Astrocyte (in vitro differentiated cells and primary cell): ENCODE results near the gene RARRES1. TPM values are rescaled to one million over a fixed set of nuclear protein-coding genes. Genes with fewer than 3 reads are reported as not detected.

ENCODE experiments used
- DNase-seq: peaks from one replicate; pipeline ENCODE4 v3.0.0-alpha.2; 2010; ENCODE audit warnings: low read depth
- FAIRE-seq: peaks from 2 replicates; lab custom pipeline; 2011; peaks lifted over from hg19 to GRCh38; lab: Jason Lieb, UNC
- H2AFZ ChIP-seq: 2 replicates; pipeline ENCODE4 v1.6.0; 2012; ENCODE audit warnings: low read depth, low read length, inconsistent platforms
- H3K27ac ChIP-seq: 2 replicates; pipeline ENCODE4 v1.5.1; 2011; ENCODE audit warnings: low read depth, low read length, inconsistent platforms
- H3K27me3 ChIP-seq: 2 replicates; pipeline ENCODE4 v1.6.0; 2011; ENCODE audit warnings: low read length, inconsistent platforms; ENCODE audit not compliant: insufficient read depth
- H3K36me3 ChIP-seq: 2 replicates; pipeline ENCODE4 v1.5.1; 2011; ENCODE audit warnings: low read length, inconsistent platforms; ENCODE audit not compliant: insufficient read depth
- H3K4me1 ChIP-seq: 2 replicates; pipeline ENCODE4 v1.5.1; 2011; ENCODE audit warnings: low read length, inconsistent platforms; ENCODE audit not compliant: insufficient read depth
- H3K4me2 ChIP-seq: 2 replicates; pipeline ENCODE4 v1.6.0; 2012; ENCODE audit warnings: low read length, inconsistent platforms
- H3K4me3 ChIP-seq: 2 replicates; pipeline ENCODE4 v1.5.1; 2011; ENCODE audit warnings: low read depth, mild to moderate bottlenecking, low read length, inconsistent platforms; ENCODE audit not compliant: insufficient read depth
- H3K79me2 ChIP-seq: 2 replicates; pipeline ENCODE4 v1.6.0; 2012; ENCODE audit warnings: mild to moderate bottlenecking, low read length, inconsistent platforms; ENCODE audit not compliant: insufficient read depth
- H3K9ac ChIP-seq: 2 replicates; pipeline ENCODE4 v1.6.0; 2012; ENCODE audit warnings: mild to moderate bottlenecking, low read length, inconsistent platforms
- H3K9me3 ChIP-seq: 2 replicates; pipeline ENCODE4 v1.5.1; 2012; ENCODE audit warnings: low read depth, mild to moderate bottlenecking, low read length, inconsistent platforms; ENCODE audit not compliant: insufficient read depth
- H4K20me1 ChIP-seq: 2 replicates; pipeline ENCODE4 v1.6.0; 2012; ENCODE audit warnings: low read length, inconsistent platforms; ENCODE audit not compliant: insufficient read depth
- H3K27ac Mint-ChIP-seq: one replicate; pipeline ENCODE4 v1.8.0; 2021; ENCODE audit warnings: mild to moderate bottlenecking, mixed read lengths; ENCODE audit not compliant: unreplicated experiment
- H3K27me3 Mint-ChIP-seq: one replicate; pipeline ENCODE4 v1.8.0; 2021; ENCODE audit warnings: low read depth, mixed read lengths; ENCODE audit not compliant: unreplicated experiment
- H3K36me3 Mint-ChIP-seq: one replicate; pipeline ENCODE4 v1.8.0; 2021; ENCODE audit warnings: low read depth, mixed read lengths; ENCODE audit not compliant: unreplicated experiment
- H3K4me1 Mint-ChIP-seq: one replicate; pipeline ENCODE4 v1.8.0; 2021; ENCODE audit warnings: low read depth, mixed read lengths; ENCODE audit not compliant: unreplicated experiment
- H3K4me3 Mint-ChIP-seq: one replicate; pipeline ENCODE4 v1.8.0; 2021; ENCODE audit warnings: mild to moderate bottlenecking, moderate library complexity, mixed read lengths; ENCODE audit not compliant: unreplicated experiment
- H3K9me3 Mint-ChIP-seq: one replicate; pipeline ENCODE4 v1.8.0; 2021; ENCODE audit warnings: mild to moderate bottlenecking, mixed read lengths; ENCODE audit not compliant: unreplicated experiment
- EZH2 ChIP-seq: IDR thresholded peaks from 2 replicates; pipeline ENCODE4 v1.6.1; 2012; ENCODE audit warnings: mild to moderate bottlenecking, low read length, inconsistent platforms; ENCODE audit not compliant: insufficient read depth
- total RNA-seq: library from RNA; stranded (reverse); gene quantifications from 2 replicates; pipeline ENCODE4 v1.2.1, GENCODE V29; 2021
- TF ChIP-seq, protein P1 (sequence below): IDR thresholded peaks from 2 replicates; pipeline ENCODE4 v1.5.1; 2011; ENCODE audit warnings: low read depth, mild to moderate bottlenecking, inconsistent platforms, low read length, moderate library complexity; ENCODE audit not compliant: insufficient read depth

Gene RARRES1
- total RNA-seq, 1 donor from 2014 or later = 1.2 TPM

DNA sequence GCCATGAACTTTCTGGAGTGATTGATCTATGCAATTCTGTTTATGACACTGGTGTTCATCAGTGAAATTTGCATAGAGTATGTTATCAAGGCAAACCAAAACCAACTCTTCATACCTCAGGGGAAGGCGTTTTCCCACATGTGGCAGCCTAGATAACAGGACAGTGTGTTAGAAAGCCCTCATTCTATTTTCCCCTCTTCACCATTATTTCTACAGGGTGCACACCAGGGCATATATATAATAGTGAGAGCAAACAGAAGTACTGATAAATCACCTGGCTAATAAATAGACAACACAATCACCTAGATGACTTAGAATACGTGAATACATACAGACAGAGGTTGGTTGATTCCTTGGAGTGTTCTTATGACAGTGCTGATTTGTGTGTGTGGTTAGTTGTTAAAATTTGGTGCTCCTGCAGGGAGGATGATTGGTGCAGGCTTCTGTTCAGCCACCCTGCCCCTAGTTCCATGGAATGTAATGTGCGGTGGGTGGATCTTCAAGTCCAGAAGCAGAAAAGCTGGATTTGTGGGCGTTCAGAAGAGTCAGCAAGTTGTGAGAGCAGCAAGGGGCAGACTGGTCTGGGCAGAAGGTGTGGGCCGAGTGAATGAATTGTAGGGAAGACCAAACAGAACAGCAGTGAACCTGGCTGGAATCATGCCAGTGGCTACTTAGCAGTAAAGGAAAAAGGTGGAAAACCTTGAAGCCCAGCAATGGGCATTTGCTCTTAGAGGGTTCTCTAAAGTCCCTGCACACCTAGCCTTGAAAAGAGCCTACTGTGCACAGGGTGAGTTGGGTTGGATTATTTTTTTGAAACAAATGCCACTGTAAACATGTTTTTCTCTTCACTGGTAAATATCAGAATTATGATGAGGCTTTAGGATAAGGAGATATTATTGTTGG lies 11.7 kb upstream of the RARRES1 start:
- no peaks in the 10 kb centered on the region for H3K79me2 ChIP-seq
- Mint-ChIP-seq H3K36me3 (peaks cover 12% of the 10 kb centered on the region), H3K27me3 (peaks cover 10% of the 10 kb centered on the region), H3K9me3 (peaks cover 2% of the 10 kb centered on the region), H3K27ac (no peak overlapping the region), H3K4me1 (peaks cover 17% of the 10 kb centered on the region), H3K4me3 (no peak overlapping the region)
- peaks cover 16% of the 10 kb centered on the region for H3K4me1 ChIP-seq
- peaks cover 9% of the 10 kb centered on the region for H3K36me3 ChIP-seq
- no peak overlapping the region for H3K4me2 ChIP-seq
- no peak for FAIRE-seq
- no peak for DNase-seq
- no peak overlapping the region for H3K4me3 ChIP-seq
- H3K27ac ChIP-seq = no peak overlapping the region
- no peaks in the 10 kb centered on the region for H3K9me3 ChIP-seq
- H3K9ac ChIP-seq = no peak overlapping the region
- no peaks in the 10 kb centered on the region for H4K20me1 ChIP-seq
- H3K27me3 ChIP-seq = no peaks in the 10 kb centered on the region
- TF ChIP-seq EZH2 = no peak
- TF ChIP-seq, protein P1, sequence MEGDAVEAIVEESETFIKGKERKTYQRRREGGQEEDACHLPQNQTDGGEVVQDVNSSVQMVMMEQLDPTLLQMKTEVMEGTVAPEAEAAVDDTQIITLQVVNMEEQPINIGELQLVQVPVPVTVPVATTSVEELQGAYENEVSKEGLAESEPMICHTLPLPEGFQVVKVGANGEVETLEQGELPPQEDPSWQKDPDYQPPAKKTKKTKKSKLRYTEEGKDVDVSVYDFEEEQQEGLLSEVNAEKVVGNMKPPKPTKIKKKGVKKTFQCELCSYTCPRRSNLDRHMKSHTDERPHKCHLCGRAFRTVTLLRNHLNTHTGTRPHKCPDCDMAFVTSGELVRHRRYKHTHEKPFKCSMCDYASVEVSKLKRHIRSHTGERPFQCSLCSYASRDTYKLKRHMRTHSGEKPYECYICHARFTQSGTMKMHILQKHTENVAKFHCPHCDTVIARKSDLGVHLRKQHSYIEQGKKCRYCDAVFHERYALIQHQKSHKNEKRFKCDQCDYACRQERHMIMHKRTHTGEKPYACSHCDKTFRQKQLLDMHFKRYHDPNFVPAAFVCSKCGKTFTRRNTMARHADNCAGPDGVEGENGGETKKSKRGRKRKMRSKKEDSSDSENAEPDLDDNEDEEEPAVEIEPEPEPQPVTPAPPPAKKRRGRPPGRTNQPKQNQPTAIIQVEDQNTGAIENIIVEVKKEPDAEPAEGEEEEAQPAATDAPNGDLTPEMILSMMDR = no peak
- H2AFZ ChIP-seq = no peak overlapping the region

DNA sequence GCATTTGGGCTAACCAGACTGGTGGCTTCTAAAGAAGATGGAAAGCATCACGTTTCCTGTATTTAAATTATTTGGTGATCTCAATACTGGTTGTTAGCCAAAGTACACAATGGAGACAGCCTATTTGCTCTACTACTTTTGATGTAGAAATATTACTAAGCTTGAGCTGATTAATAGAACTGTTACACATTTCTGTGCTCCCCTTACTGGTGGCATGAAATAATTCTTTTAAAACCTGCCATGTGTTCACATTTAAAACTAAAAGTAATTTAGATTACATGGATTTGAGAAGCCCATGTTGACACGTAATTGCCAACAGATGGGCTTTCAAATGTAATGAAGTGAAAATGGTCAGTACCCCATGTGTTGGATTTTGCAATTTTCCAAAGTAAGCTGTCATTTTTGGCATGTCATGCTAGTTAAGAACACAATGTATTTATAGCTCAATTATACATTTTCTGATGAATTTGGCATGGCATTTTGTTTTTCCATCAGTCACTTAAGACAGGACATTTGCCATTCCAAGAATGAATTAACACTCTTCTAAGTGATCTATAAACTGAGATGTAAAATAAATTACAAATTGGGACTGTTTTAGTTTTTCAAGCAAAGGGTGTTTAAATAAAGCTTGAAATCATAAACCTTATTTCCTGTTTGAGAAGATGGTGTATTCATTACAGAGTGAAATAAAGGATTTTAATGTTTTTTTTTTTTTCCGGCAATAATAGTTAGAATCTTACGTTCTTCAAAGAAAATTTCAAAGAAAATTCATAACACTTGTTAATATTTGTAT lies 10.8 kb upstream of the RARRES1 start:
- FAIRE-seq (no peak), DNase-seq (peak; percentile 78)
- Histone ChIP-seq H3K27ac (no peak overlapping the region), H3K4me2 (no peak overlapping the region), H2AFZ (no peak overlapping the region), H3K4me1 (peaks cover 13% of the 10 kb centered on the region), H3K9ac (no peak overlapping the region), H3K36me3 (peaks cover 9% of the 10 kb centered on the region), H3K27me3 (no peaks in the 10 kb centered on the region), H3K4me3 (no peak overlapping the region), H4K20me1 (no peaks in the 10 kb centered on the region), H3K9me3 (no peaks in the 10 kb centered on the region), H3K79me2 (no peaks in the 10 kb centered on the region)
- H3K36me3 Mint-ChIP-seq = peaks cover 12% of the 10 kb centered on the region
- H3K4me1 Mint-ChIP-seq = peaks cover 13% of the 10 kb centered on the region
- peaks cover 10% of the 10 kb centered on the region for H3K27me3 Mint-ChIP-seq
- no peak overlapping the region for H3K27ac Mint-ChIP-seq
- peaks cover 2% of the 10 kb centered on the region for H3K9me3 Mint-ChIP-seq
- TF ChIP-seq EZH2 = no peak
- TF ChIP-seq, protein P1 = no peak
- H3K4me3 Mint-ChIP-seq = no peak overlapping the region
